Fibroblast of the aortic adventitia (primary cell): ENCODE results near the gene VPS41. TPM values are rescaled to one million over a fixed set of nuclear protein-coding genes. Genes with fewer than 3 reads are reported as not detected.

Experiments used
- DNase-seq: peaks from one replicate; pipeline ENCODE4 v3.0.0-alpha.2; 2010; ENCODE audit warnings: low read depth
- H3K4me3 ChIP-seq: 2 replicates; pipeline ENCODE4 v1.5.1; 2011; ENCODE audit warnings: low read depth, mild to moderate bottlenecking, control low read depth, low read length, moderate library complexity
- total RNA-seq: library from RNA; depleted of rRNA; stranded (reverse); fragments of >200 nt; gene quantifications from 2 replicates; pipeline ENCODE4 v1.2.3, GENCODE V29; 2012; ENCODE audit warnings: low replicate concordance
- TF ChIP-seq, protein P1 (sequence below): IDR thresholded peaks from 2 replicates; pipeline ENCODE4 v1.5.1; 2011; ENCODE audit warnings: mild to moderate bottlenecking, low read length, control low read depth, inconsistent platforms; ENCODE audit not compliant: insufficient read depth

Gene VPS41
- total RNA-seq, 1 donor, result 58.0 TPM

DNA sequence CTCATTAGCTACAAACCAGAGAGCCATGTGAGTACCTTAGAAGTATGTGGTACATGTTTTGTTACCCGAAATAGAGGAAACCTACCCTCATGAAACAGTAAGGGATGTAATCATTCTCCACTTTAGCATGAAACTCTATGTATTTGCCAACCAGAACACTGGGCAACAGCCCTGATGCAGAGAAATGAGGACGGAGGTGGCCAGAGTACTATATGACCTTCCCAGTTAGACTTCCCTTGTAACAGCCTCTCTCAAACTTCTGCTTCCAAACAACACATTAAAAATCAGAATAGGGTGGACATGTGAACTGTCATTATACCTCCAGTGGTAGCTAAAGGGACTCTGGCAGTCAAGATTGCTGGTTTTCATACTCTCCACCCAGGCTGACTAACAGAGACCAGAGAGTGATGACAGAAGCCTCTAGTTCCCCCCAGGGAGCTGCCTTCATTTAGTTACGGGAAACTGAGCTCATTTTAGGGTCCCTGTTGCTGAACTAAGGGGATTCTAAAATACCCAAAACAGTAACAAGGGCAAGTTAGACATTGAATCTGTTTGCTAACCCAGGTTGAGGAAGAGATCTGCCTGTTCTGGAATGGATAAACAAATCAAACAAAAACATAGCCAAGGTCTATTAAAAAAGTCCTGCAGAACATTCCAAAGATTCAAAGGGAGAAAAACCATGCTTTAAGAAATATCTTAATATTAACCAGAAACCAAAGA is 83.1 kb downstream of the VPS41 start:
- H3K4me3 ChIP-seq, result no peak overlapping the region
- peak; percentile 22 for DNase-seq
- TF ChIP-seq, protein P1, sequence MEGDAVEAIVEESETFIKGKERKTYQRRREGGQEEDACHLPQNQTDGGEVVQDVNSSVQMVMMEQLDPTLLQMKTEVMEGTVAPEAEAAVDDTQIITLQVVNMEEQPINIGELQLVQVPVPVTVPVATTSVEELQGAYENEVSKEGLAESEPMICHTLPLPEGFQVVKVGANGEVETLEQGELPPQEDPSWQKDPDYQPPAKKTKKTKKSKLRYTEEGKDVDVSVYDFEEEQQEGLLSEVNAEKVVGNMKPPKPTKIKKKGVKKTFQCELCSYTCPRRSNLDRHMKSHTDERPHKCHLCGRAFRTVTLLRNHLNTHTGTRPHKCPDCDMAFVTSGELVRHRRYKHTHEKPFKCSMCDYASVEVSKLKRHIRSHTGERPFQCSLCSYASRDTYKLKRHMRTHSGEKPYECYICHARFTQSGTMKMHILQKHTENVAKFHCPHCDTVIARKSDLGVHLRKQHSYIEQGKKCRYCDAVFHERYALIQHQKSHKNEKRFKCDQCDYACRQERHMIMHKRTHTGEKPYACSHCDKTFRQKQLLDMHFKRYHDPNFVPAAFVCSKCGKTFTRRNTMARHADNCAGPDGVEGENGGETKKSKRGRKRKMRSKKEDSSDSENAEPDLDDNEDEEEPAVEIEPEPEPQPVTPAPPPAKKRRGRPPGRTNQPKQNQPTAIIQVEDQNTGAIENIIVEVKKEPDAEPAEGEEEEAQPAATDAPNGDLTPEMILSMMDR, result no peak

DNA sequence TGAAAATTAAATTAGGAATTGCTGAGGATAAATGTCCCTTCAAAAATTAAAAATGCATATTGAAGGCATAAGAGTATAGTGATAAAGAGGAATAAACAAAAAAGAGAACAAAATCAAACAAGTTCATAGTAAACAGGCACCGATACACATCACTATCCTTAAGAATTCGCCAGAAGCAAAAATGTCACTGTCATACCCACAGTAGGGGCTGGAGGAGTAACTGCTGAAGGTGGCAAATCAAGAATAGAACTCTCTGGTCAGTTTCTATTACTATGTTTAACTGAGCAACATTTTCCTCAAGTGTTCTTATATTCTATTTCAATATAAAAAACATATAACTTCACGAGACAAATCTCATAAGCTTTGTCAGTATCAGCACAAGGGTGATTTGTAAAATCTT is 84.0 kb downstream of the VPS41 start:
- DNase-seq, result no peak
- H3K4me3 ChIP-seq, result no peak overlapping the region
- TF ChIP-seq, protein P1, result no peak

DNA sequence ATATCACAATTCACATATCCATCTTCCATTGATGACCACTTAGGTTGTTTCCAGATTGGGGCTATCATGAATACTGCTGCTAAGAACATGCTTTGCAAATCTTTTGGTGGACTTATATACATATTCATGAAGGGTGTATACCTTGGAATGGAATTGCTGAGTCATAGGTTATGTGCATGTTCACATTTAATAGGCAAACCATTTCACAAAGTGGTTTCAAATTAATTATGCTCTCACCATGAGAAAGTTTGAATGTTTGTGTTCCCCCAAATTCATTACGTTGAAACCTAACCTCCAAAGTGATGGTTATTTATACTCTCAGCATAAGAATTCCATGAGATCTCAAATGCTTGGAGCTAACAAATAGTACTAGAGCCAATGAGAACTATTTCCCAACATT is 86.4 kb downstream of the VPS41 start:
- TF ChIP-seq, protein P1, result no peak
- H3K4me3 ChIP-seq, result no peak overlapping the region
- no peak for DNase-seq

DNA sequence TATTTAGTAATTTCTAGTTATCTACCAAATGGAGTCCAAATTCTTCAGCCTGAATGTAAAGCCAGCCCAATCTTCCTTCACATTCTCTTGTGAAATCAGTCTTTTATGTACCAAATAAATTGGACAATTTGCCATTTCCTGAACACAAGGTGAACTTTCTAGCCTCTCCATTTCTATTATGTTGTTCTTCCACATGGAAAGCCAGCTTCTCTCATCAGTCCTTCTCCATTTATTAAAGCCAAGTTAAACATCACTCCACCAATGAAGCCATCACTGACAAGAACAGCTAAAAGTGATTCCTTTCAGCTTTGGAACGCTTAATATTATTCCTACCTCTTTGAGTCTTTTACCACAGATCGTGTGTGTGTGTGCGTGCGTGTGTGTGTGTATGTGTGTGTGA is 88.4 kb downstream of the VPS41 start:
- H3K4me3 ChIP-seq, result no peak overlapping the region
- DNase-seq, result no peak
- TF ChIP-seq, protein P1, result no peak

DNA sequence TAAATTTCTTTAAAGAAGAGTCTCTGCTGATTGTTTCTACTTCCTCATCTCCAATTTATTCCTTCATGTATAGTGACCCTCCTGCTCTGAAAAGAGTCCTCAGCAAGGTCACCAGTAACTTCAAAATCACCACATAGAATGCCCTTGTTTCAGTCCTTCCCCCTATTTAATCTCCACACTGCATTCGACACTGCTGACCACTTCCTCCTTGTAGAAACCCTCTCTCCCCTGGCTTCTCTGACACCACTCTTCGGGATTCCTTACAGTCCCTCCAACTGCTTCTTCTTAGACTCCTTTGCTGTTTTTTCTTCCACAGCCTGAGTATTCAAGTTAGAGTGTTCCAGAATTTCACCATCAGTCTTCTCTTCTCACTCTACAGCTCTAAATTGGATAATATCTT is 89.5 kb downstream of the VPS41 start:
- TF ChIP-seq, protein P1, result no peak
- DNase-seq, result no peak

DNA sequence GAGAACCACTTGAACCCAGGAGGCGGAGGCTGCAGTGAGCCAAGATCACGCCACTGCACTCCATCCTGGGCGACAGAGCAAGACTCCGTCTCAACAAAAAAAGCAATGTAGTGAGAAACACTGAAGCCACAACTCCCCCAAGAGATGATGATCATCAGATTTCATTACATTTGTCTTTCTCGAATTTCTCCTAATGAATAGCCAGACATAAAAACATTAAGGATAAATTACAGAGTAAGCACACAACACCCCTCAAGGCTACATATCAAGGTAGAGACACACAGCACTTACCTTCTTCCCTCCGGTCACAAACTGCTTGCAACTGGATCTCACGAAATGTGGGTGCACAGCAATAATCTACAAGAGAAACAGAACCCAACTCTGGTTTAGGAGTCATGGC is 91.5 kb downstream of the VPS41 start:
- no peak for DNase-seq
- no peak overlapping the region for H3K4me3 ChIP-seq
- TF ChIP-seq, protein P1, result no peak

More for the DNA sequence above, 89.5 kb downstream of the VPS41 start:
- H3K4me3 ChIP-seq, result no peak overlapping the region

DNA sequence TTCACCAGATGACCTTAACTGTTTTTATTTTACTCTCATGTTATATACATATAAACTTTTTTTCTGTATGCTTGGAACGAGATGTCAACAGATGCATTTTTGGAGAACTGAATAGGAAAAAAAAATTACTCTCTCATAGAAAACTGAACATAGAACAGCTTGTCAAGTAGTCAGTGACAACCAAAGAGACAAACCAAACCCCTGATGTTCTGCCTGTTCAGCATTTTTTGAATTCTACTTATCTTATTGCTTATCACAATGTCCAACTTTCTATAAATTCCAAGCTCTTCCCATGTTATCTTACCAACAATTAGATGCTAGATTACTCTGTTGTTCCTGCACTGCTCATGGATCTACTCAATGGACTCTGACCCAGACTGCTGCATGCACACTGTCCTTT is 95.2 kb downstream of the VPS41 start:
- no peak for DNase-seq
- TF ChIP-seq, protein P1, result no peak
- no peak overlapping the region for H3K4me3 ChIP-seq
